A549 treated with ZK216348 at 1 μM for 4 hours (cell line): ENCODE measurements around the gene TLE6. TPM values are rescaled to one million over a fixed set of nuclear protein-coding genes. Genes with fewer than 3 reads are reported as not detected.

ENCODE experiments used
- total RNA-seq: library from RNA; stranded (reverse); fragments of 200-300 nt; extraction: Qiagen RNA extraction; gene quantifications from 5 replicates; pipeline ENCODE4 v1.2.3, GENCODE V29; 2022; ENCODE audit warnings: low read depth

Gene TLE6
- 3.2 to 6.9 TPM (median 4.4 TPM) in 5 replicates for total RNA-seq

GRCh38 chr19:2977001-2977745, at the start of gene TLE6:
TSS of gene TLE6 (plus strand) at chr19:2977564. CDS start at chr19:2978234, 670 bp downstream.

GRCh38 chr19:2944775-2945574, 32.4 kb upstream of the TLE6 start, which contains the start of gene ZNF77:
TSS of gene ZNF77 (minus strand) at chr19:2944971. CDS start at chr19:2944840, 131 bp downstream.

GRCh38 chr19:3029065-3029923, 51.9 kb downstream of the TLE6 start, which contains the start of gene TLE2:
TSS of gene TLE2 (minus strand) at chr19:3029280. CDS start at chr19:3028904, 376 bp downstream.

Other genes with a start within 250 kb of the TLE6 start
- gene SLC39A3, start 237.5 kb upstream of the TLE6 start, total RNA-seq, result 22.2 to 31.0 TPM (median 30.5 TPM) in 5 replicates
- 47.4 to 82.3 TPM (median 75.3 TPM) in 5 replicates for gene SGTA, start 194.3 kb upstream of the TLE6 start, total RNA-seq
- 63.7 to 107 TPM (median 101 TPM) in 5 replicates for gene THOP1, start 192.1 kb upstream of the TLE6 start, total RNA-seq
- 0.80 to 1.2 TPM (median 0.98 TPM) in 5 replicates for gene ZNF554, start 157.7 kb upstream of the TLE6 start, total RNA-seq
- 1.9 to 2.7 TPM (median 2.3 TPM) in 5 replicates for gene ZNF555, start 136.1 kb upstream of the TLE6 start, total RNA-seq
- 0.19 TPM in 1 of 5 replicates, not detected in the others for gene ZNF556, start 110.2 kb upstream of the TLE6 start, total RNA-seq
- 1.8 to 3.8 TPM (median 2.0 TPM) in 5 replicates for gene ZNF57, start 76.6 kb upstream of the TLE6 start, total RNA-seq
- gene ZNF77, start 32.6 kb upstream of the TLE6 start, total RNA-seq, result 1.1 to 3.3 TPM (median 1.6 TPM) in 5 replicates
- 2.7 to 3.0 TPM (median 2.8 TPM) in 5 replicates for gene TLE2, start 51.7 kb downstream of the TLE6 start, total RNA-seq
- 167 to 273 TPM (median 263 TPM) in 5 replicates for gene TLE5, start 84.9 kb downstream of the TLE6 start, total RNA-seq
- gene GNA11, start 116.8 kb downstream of the TLE6 start, total RNA-seq, result 26.5 to 38.4 TPM (median 34.7 TPM) in 5 replicates
- gene GNA15, start 158.5 kb downstream of the TLE6 start, total RNA-seq, result 0.08 to 0.14 TPM in 2 of 5 replicates, not detected in the others
- 0.09 to 0.20 TPM (median 0.17 TPM) in 4 of 5 replicates, not detected in the other for gene S1PR4, start 201.2 kb downstream of the TLE6 start, total RNA-seq
- 56.3 to 88.9 TPM (median 80.9 TPM) in 5 replicates for gene NCLN, start 208.4 kb downstream of the TLE6 start, total RNA-seq
- 0.34 to 0.77 TPM (median 0.54 TPM) in 5 replicates for gene CELF5, start 247.1 kb downstream of the TLE6 start, total RNA-seq